Measurements from ENCODE around the gene PTPN14. TPM values are rescaled to one million over a fixed set of nuclear protein-coding genes. Genes with fewer than 3 reads are reported as not detected.

The PTPN14 gene
- total and polyA plus RNA-seq, 8 donors, result 14.9 to 38.0 (median 17.9) TPM

DNA sequence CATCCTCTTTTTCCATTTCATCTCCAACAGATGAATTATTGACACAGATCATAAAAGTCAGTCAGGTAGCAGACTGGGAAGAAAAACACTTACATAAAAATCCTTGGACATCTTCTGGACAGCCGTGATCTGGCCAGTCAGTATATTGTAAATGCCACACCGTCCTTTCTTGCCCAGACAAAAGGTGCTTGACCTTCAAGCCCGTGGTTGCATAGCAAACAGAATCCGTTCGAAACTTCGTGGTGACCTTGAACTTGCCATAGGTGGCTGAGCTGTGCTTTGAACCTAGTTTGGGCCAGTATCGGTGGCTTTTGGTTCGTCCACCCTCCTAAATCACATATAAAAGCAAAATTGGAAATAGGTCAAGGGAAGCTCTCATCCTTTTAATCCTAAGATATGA, 182.0 kb downstream of the PTPN14 start:
- TF ChIP-seq, protein P1, sequence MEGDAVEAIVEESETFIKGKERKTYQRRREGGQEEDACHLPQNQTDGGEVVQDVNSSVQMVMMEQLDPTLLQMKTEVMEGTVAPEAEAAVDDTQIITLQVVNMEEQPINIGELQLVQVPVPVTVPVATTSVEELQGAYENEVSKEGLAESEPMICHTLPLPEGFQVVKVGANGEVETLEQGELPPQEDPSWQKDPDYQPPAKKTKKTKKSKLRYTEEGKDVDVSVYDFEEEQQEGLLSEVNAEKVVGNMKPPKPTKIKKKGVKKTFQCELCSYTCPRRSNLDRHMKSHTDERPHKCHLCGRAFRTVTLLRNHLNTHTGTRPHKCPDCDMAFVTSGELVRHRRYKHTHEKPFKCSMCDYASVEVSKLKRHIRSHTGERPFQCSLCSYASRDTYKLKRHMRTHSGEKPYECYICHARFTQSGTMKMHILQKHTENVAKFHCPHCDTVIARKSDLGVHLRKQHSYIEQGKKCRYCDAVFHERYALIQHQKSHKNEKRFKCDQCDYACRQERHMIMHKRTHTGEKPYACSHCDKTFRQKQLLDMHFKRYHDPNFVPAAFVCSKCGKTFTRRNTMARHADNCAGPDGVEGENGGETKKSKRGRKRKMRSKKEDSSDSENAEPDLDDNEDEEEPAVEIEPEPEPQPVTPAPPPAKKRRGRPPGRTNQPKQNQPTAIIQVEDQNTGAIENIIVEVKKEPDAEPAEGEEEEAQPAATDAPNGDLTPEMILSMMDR (IDR thresholded peaks at IDR 0.05), result no peak
- DNase-seq, result no peak
- Histone ChIP-seq H3K27me3 (no peaks in the 10 kb centered on the region), H3K4me1 (no peaks in the 10 kb centered on the region), H3K36me3 (peaks cover 0 to 23% of the 10 kb centered on the region in 2 donors), H3K9me3 (no peaks in the 10 kb centered on the region), H3K27ac (no peak overlapping the region), H3K4me3 (no peak overlapping the region)
- intact Hi-C loops (cut with DNase I), result no loop called here
- no peak for ATAC-seq

DNA sequence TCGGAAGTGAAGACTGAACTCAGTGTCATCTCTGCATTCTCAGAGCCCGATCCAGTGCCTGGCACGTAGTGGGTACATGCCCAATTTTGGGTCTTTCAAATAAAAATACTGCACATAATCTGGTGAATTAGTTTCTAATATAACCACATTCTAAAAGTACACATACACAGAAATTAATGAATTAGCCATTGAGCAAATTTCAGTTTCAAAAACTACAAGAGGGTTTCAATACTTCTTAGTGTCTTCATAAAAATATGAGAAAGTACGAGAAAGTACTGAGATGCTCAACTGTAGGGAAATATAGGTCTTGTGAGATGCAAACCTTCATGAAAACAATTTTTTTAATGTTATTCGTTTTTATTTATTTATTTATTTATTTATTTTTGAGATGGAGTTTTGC, 183.6 kb downstream of the PTPN14 start:
- no peaks in the 10 kb centered on the region for H3K9me3 ChIP-seq
- no peaks in the 10 kb centered on the region for H3K4me1 ChIP-seq
- DNase-seq (no peak), ATAC-seq (no peak)
- intact Hi-C loops (cut with DNase I), result no loop called here
- TF ChIP-seq, protein P1 (IDR thresholded peaks at IDR 0.05), result no peak
- no peak overlapping the region for H3K4me3 ChIP-seq
- H3K27me3 ChIP-seq, result no peaks in the 10 kb centered on the region
- H3K27ac ChIP-seq, result no peak overlapping the region
- peaks cover 0 to 23% of the 10 kb centered on the region in 2 donors for H3K36me3 ChIP-seq

- Histone ChIP-seq H3K4me1 (no peaks in the 10 kb centered on the region), H3K27me3 (no peaks in the 10 kb centered on the region), H3K4me3 (no peak overlapping the region), H3K36me3 (peaks cover 0 to 18% of the 10 kb centered on the region in 2 donors), H3K9me3 (no peaks in the 10 kb centered on the region), H3K27ac (no peak overlapping the region)
- TF ChIP-seq, protein P1 (IDR thresholded peaks at IDR 0.05), result no peak
- DNase-seq, result no peak
- intact Hi-C loops (cut with DNase I), result no loop called here
- ATAC-seq, result no peak
Measured at GRCh38 chr1:214364786-214365295, 186.6 kb downstream of the PTPN14 start.

DNA sequence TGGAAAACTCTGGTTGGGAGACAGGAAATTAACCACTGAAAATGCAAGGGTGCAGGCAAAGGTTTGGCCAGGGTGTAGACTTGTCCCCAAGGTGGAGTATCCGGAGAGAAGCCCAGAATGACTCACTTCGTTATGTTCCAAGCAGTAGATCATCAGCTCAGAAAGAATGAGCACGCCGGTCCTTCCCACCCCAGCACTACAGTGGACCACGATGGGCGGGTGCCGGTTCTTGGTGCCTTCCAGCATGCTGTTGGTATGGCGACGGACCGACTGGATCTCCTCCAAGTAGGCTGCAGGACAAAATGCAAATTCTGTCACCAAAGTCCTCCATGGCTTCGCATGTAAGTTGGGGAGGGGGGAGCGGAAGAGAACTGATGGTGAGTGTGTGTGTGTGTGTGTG, 187.0 kb downstream of the PTPN14 start:
- Histone ChIP-seq H3K4me1 (no peaks in the 10 kb centered on the region), H3K27me3 (no peaks in the 10 kb centered on the region), H3K9me3 (no peaks in the 10 kb centered on the region), H3K4me3 (no peak overlapping the region), H3K36me3 (peaks cover 0 to 23% of the 10 kb centered on the region in 2 donors), H3K27ac (no peak overlapping the region)
- ATAC-seq (no peak), DNase-seq (no peak)
- intact Hi-C loops (cut with DNase I), result no loop called here
- TF ChIP-seq, protein P1 (IDR thresholded peaks at IDR 0.05), result no peak

- H3K4me1 ChIP-seq, result no peaks in the 10 kb centered on the region
- no peak overlapping the region for H3K27ac ChIP-seq
- TF ChIP-seq, protein P1 (IDR thresholded peaks at IDR 0.05), result no peak
- DNase-seq, result no peak
- H3K9me3 ChIP-seq, result no peaks in the 10 kb centered on the region
- peaks cover 0 to 18% of the 10 kb centered on the region in 2 donors for H3K36me3 ChIP-seq
- no peak overlapping the region for H3K4me3 ChIP-seq
- intact Hi-C loops (cut with DNase I), result no loop called here
- H3K27me3 ChIP-seq, result no peaks in the 10 kb centered on the region
- ATAC-seq, result no peak
Measured at GRCh38 chr1:214363386-214363785, 188.0 kb downstream of the PTPN14 start.
